Transverse colon (tissue), 4 donors: Measurements from ENCODE around the gene LAMA5. TPM values are rescaled to one million over a fixed set of nuclear protein-coding genes. Genes with fewer than 3 reads are reported as not detected.

ENCODE experiments used
- DNase-seq: peaks from one replicate; pipeline ENCODE4 v3.0.0-alpha.2; 2019
- H3K27ac ChIP-seq, 4 donors: fragments of 200-600 bp; sonication (generic); 2 replicates each; pipeline ENCODE4 v1.5.1; 2016 to 2018; ENCODE audit warnings: inconsistent platforms in 4 of 4
- H3K27me3 ChIP-seq: fragments of 200-600 bp; sonication (generic); 2 replicates; pipeline ENCODE4 v1.5.1; 2017; ENCODE audit warnings: inconsistent platforms
- H3K36me3 ChIP-seq, 4 donors: fragments of 200-600 bp; sonication (generic); 2 replicates each; pipeline ENCODE4 v1.5.1; 2017 to 2019; ENCODE audit warnings: inconsistent platforms in 4 of 4
- H3K4me1 ChIP-seq, 4 donors: fragments of 200-600 bp; sonication (generic); 2 replicates each; pipeline ENCODE4 v1.5.1; 2017 to 2020; ENCODE audit warnings: inconsistent platforms in 4 of 4
- H3K4me3 ChIP-seq, 4 donors: fragments of 200-600 bp; sonication (generic); 1 replicate in 1 of 4; 2 replicates in 3 of 4; pipeline versions ENCODE4 v1.5.1 to v1.6.1; 2017 to 2019; ENCODE audit warnings: inconsistent platforms in 4 of 4
- H3K9me3 ChIP-seq, 2 donors: fragments of 200-600 bp; sonication (generic); 2 replicates each; pipeline ENCODE4 v1.5.1; 2017 to 2019; ENCODE audit warnings: inconsistent platforms in 2 of 2
- CTCF ChIP-seq, 5 experiments: fragments of 200-600 bp in 3 of 5; fragments of 450-650 bp in 2 of 5; sonication (generic) in 3 of 5; IDR thresholded peaks; 1 replicate in 2 of 5; 2 replicates in 3 of 5; pipeline ENCODE4 v1.5.1; 2016 to 2017; ENCODE audit warnings: antibody characterized with exemption in 5 of 5, inconsistent platforms in 3 of 5, mild to moderate bottlenecking in 2 of 5, moderate library complexity in 1 of 5
- EP300 ChIP-seq: sonication (generic); formaldehyde crosslinking; IDR thresholded peaks from one replicate; pipeline ENCODE4 v1.6.1; 2017; ENCODE audit warnings: antibody characterized with exemption, low read depth
- POLR2A ChIP-seq: fragments of 450-650 bp; IDR thresholded peaks from one replicate; pipeline ENCODE4 v1.6.1; 2016; ENCODE audit warnings: antibody characterized with exemption, mild to moderate bottlenecking, moderate library complexity
- POLR2AphosphoS5 ChIP-seq, 3 donors: sonication (generic); formaldehyde crosslinking; IDR thresholded peaks; one replicate each; pipeline ENCODE4 v1.6.1; 2016; ENCODE audit warnings: antibody characterized with exemption in 3 of 3
- WGBS, 2 donors: methylation state at CpG; one replicate each; pipeline ENCODE4 v1.1.5; 2018; ENCODE audit warnings: low coverage in 1 of 2; 5-methylcytosine and 5-hydroxymethylcytosine counted together
- in situ Hi-C, 4 donors: fragments of 200-750 bp; cut with MboI; loops; one replicate each; pipeline versions ENCODE4 v1.15.0 to v1.15.1; 2017; ENCODE audit warnings: low sequenced_read_pairs in 3 of 4, low pct_ligation_motif_present in 1 of 4, low pct_unique_long_range_greater_than_20kb in 1 of 4
- intact Hi-C: fragments of 100-400 bp; cut with DNase I; formaldehyde crosslinking; loops from one replicate; pipeline ENCODE4 v1.15.1; 2023; ENCODE audit warnings: low total_unique reads
- total RNA-seq, 4 donors: library from RNA; depleted of rRNA; stranded (reverse); fragments of >200 nt; gene quantifications; one replicate each; pipeline ENCODE4 v1.1.0, GENCODE V29; 2016

The LAMA5 gene
- total RNA-seq, 4 donors from 2014 or later, result 33.2 to 269 (median 91.3) TPM

GRCh38 chr20:62314339-62314638, 52.8 kb downstream of the LAMA5 start:
- H3K4me3 ChIP-seq, result no peak overlapping the region
- intact Hi-C loops (no loop called here), in situ Hi-C loops (no loop called here)
- DNase-seq, result no peak
- 88 to 100% methylated on average over 2 to 8 of the region's 12 CpGs for WGBS, 2 donors
- H3K9me3 ChIP-seq, result no peaks in the 10 kb centered on the region
- no peak for TF ChIP-seq POLR2AphosphoS5 (IDR thresholded peaks at IDR 0.05)
- TF ChIP-seq CTCF (IDR thresholded peaks at IDR 0.05), result no peak
- TF ChIP-seq EP300, result no peak
- no peak for TF ChIP-seq POLR2A
- H3K27me3 ChIP-seq, result no peaks in the 10 kb centered on the region
- no peaks in the 10 kb centered on the region for H3K4me1 ChIP-seq
- no peak overlapping the region for H3K27ac ChIP-seq
- peaks cover 0 to 4% (median 0%) of the 10 kb centered on the region in 4 donors for H3K36me3 ChIP-seq

DNA sequence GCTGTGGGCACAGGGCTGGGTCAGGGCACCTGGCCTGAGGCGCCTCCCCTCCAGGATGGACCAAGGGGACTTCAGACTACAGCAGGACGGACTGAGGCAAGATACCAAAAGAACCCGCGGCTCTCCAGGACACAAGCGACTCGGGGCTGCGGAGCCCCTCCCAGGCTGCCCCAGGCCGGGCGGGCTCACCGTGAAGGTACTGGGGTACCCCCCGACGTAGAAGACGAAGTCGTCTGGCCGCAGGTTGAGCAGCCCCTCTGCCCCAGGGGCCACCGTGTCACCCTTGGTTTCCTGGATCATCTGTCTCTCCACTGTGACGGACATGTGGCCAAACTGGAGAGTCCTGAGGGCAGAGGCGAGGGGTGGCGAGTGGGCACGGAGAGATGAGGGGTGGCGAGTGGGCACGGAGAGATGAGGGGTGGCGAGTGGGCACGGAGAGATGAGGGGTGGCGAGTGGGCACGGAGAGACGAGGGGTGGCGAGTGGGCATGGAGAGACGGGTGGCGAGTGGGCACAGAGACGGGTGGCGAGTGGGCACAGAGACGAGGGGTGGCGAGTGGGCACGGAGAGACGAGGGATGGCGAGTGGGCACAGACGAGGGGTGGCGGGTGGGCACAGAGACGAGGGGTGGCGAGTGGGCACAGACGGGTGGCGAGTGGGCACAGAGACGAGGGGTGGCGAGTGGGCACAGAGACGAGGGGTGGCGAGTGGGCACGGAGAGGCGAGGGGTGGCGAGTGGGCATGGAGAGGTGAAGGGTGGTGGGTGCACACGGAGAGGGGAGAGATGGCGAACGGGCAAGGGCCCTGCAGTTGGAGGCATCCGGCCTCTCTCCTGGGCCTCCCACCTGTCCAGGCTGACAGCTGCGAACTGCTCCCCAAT, 53.4 kb downstream of the LAMA5 start:
- in situ Hi-C loops (no loop called here), intact Hi-C loops (no loop called here)
- Histone ChIP-seq H3K4me3 (no peak overlapping the region), H3K36me3 (peaks cover 0 to 7% (median 3%) of the 10 kb centered on the region in 4 donors), H3K4me1 (no peaks in the 10 kb centered on the region), H3K27me3 (no peaks in the 10 kb centered on the region), H3K27ac (no peak overlapping the region), H3K9me3 (no peaks in the 10 kb centered on the region)
- TF ChIP-seq POLR2A (no peak), POLR2AphosphoS5 (IDR thresholded peaks at IDR 0.05) (no peak)
- no peak for DNase-seq
- 90 to 94% methylated on average over 6 to 53 of the region's 55 CpGs for WGBS, 2 donors

GRCh38 chr20:62313021-62313420, 54.1 kb downstream of the LAMA5 start:
- peaks cover 0 to 13% (median 6%) of the 10 kb centered on the region in 4 donors for H3K36me3 ChIP-seq
- in situ Hi-C loops, result no loop called here

GRCh38 chr20:62312662-62312977, 54.5 kb downstream of the LAMA5 start:
- DNase-seq, result no peak
- TF ChIP-seq EP300, result no peak
- TF ChIP-seq POLR2A, result no peak
- no peak for TF ChIP-seq POLR2AphosphoS5 (IDR thresholded peaks at IDR 0.05)
- TF ChIP-seq CTCF (IDR thresholded peaks at IDR 0.05), result no peak
- Histone ChIP-seq H3K27ac (no peak overlapping the region), H3K27me3 (no peaks in the 10 kb centered on the region), H3K4me3 (no peak overlapping the region), H3K36me3 (peaks cover 0 to 17% (median 9%) of the 10 kb centered on the region in 4 donors), H3K9me3 (no peaks in the 10 kb centered on the region), H3K4me1 (no peaks in the 10 kb centered on the region)
- intact Hi-C loops (no loop called here), in situ Hi-C loops (no loop called here)
- WGBS, 2 donors, result 87% methylated on average over 16 of the region's 16 CpGs; no CpG with 5 or more reads in 1 of the 2 donors

More at GRCh38 chr20:62313021-62313420, 54.1 kb downstream of the LAMA5 start:
- H3K27me3 ChIP-seq, result no peaks in the 10 kb centered on the region
- no peak overlapping the region for H3K4me3 ChIP-seq
- intact Hi-C loops, result no loop called here
- 94% methylated on average over 26 of the region's 26 CpGs; no CpG with 5 or more reads in 1 of the 2 donors for WGBS, 2 donors
- H3K9me3 ChIP-seq, result no peaks in the 10 kb centered on the region
- TF ChIP-seq EP300, result no peak
- TF ChIP-seq POLR2A, result no peak
- TF ChIP-seq CTCF (IDR thresholded peaks at IDR 0.05), result no peak
- TF ChIP-seq POLR2AphosphoS5 (IDR thresholded peaks at IDR 0.05), result no peak
- DNase-seq, result no peak
- H3K27ac ChIP-seq, result no peak overlapping the region
- H3K4me1 ChIP-seq, result no peaks in the 10 kb centered on the region
